ENCODE results near the gene KIAA1671.

GRCh38 chr22:24989541-24989951, 37.0 kb downstream of the KIAA1671 start:
- TF ChIP-seq CTCF (IDR thresholded peaks at IDR 0.05 in 4 of 5, conservative IDR thresholded peaks at IDR 0.05 in 1 of 5) = no peak
- TF ChIP-seq POLR2A (IDR thresholded peaks at IDR 0.05) = no peak
